OCI-LY3 (cell line): ENCODE measurements around the gene CARD9.

Source experiments
- CTCF ChIP-seq: fragments of 200-600, 300-600 bp; sonication (generic); IDR thresholded peaks from 2 replicates; pipeline ENCODE4 v1.5.1; 2014; ENCODE audit warnings: antibody characterized with exemption, low read length, low read depth
- EZH2phosphoT487 ChIP-seq: fragments of 200-600 bp; shearing (Covaris generic); IDR thresholded peaks from 2 replicates; pipeline ENCODE4 v1.6.1; 2018; ENCODE audit warnings: antibody characterized with exemption, mixed run types, low read depth

- TF ChIP-seq CTCF = no peak
- TF ChIP-seq EZH2phosphoT487 = no peak
Measured at GRCh38 chr9:136412962-136413361, 39.5 kb upstream of the CARD9 start.
